Mesendoderm (in vitro differentiated cells): Measurements from ENCODE around the gene TBC1D14.
A peak's percentile ranks its signal among the peaks of the same experiment; 100 is the strongest.

Experiments used
- DNase-seq: peaks from one replicate; pipeline ENCODE4 v3.0.0; 2013
- H2AK5ac ChIP-seq: 2 replicates; pipeline ENCODE4 v1.6.1; 2013; ENCODE audit warnings: low read length, inconsistent platforms
- H2BK120ac ChIP-seq: 2 replicates; pipeline ENCODE4 v1.6.1; 2013; ENCODE audit warnings: low read depth, mild to moderate bottlenecking, low read length, moderate library complexity, mixed read lengths
- H2BK15ac ChIP-seq: replicated peaks from 2 replicates; pipeline ENCODE4 v1.6.1; 2013; ENCODE audit warnings: low read depth, mild to moderate bottlenecking, moderate library complexity
- H2BK5ac ChIP-seq: 2 replicates; pipeline ENCODE4 v1.6.1; 2013; ENCODE audit warnings: low read length, inconsistent platforms
- H3K18ac ChIP-seq: 2 replicates; pipeline ENCODE4 v1.6.1; 2013; ENCODE audit warnings: mild to moderate bottlenecking, low read length, mixed read lengths
- H3K23ac ChIP-seq: one replicate; pipeline ENCODE4 v1.6.1; 2013; ENCODE audit warnings: low read length
- H3K27ac ChIP-seq: 2 replicates; pipeline ENCODE4 v1.5.1; 2013; ENCODE audit warnings: low read depth, mild to moderate bottlenecking, inconsistent platforms, low read length, moderate library complexity
- H3K27me3 ChIP-seq: 2 replicates; pipeline ENCODE4 v1.6.1; 2013; ENCODE audit warnings: low read length, control low read depth, mild to moderate bottlenecking, inconsistent platforms; ENCODE audit not compliant: insufficient read depth, poor library complexity
- H3K36me3 ChIP-seq: 2 replicates; pipeline ENCODE4 v1.6.1; 2013; ENCODE audit warnings: low read length, inconsistent platforms; ENCODE audit not compliant: control insufficient read depth, insufficient read depth
- H3K4ac ChIP-seq: one replicate; pipeline ENCODE4 v1.6.1; 2013; ENCODE audit warnings: low read depth, mild to moderate bottlenecking, low read length, moderate library complexity
- H3K4me1 ChIP-seq: 2 replicates; pipeline ENCODE4 v1.6.1; 2013; ENCODE audit warnings: low read depth, low read length, inconsistent platforms; ENCODE audit not compliant: control insufficient read depth
- H3K4me2 ChIP-seq: 2 replicates; pipeline ENCODE4 v1.6.1; 2013; ENCODE audit warnings: low read length
- H3K4me3 ChIP-seq: 2 replicates; pipeline ENCODE4 v1.5.1; 2013; ENCODE audit warnings: mild to moderate bottlenecking, low read length
- H3K56ac ChIP-seq: one replicate; pipeline ENCODE4 v1.6.1; 2013; ENCODE audit warnings: low read length
- H3K79me1 ChIP-seq: 2 replicates; pipeline ENCODE4 v1.6.1; 2013; ENCODE audit warnings: low read length, inconsistent platforms
- H3K79me2 ChIP-seq: 2 replicates; pipeline ENCODE4 v1.6.1; 2013; ENCODE audit warnings: mild to moderate bottlenecking, low read length; ENCODE audit not compliant: control insufficient read depth, insufficient read depth
- H3K9ac ChIP-seq: 2 replicates; pipeline ENCODE4 v1.6.1; 2013; ENCODE audit warnings: low read length, inconsistent platforms
- H4K5ac ChIP-seq: one replicate; pipeline ENCODE4 v1.6.1; 2013; ENCODE audit warnings: low read length
- H4K8ac ChIP-seq: one replicate; pipeline ENCODE4 v1.6.1; 2013; ENCODE audit warnings: low read depth, mild to moderate bottlenecking, control low read depth, low read length, moderate library complexity
- WGBS: extraction: QIAGEN DNeasy Blood & Tissue Kit; methylation state at CpG from one replicate; pipeline ENCODE4 v1.1.7; 2013; ENCODE audit warnings: low lambda C conversion rate, missing lambda C conversion rate; ENCODE audit not compliant: insufficient coverage; ENCODE audit errors: extremely low coverage; 5-methylcytosine and 5-hydroxymethylcytosine counted together

TBC1D14 gene

GRCh38 chr4:6881908-6882307 is 27.7 kb upstream of the TBC1D14 start:
- Histone ChIP-seq H3K4me2 (no peak overlapping the region), H3K4me1 (peaks cover 1% of the 10 kb centered on the region), H4K8ac (no peak overlapping the region), H4K5ac (no peak overlapping the region), H3K4ac (no peak overlapping the region), H2AK5ac (no peak overlapping the region), H2BK5ac (no peak overlapping the region), H3K4me3 (no peak overlapping the region), H3K18ac (no peak overlapping the region), H3K36me3 (peaks cover 3% of the 10 kb centered on the region), H2BK120ac (no peak overlapping the region), H3K27me3 (no peaks in the 10 kb centered on the region), H3K23ac (no peak overlapping the region), H3K9ac (no peak overlapping the region), H2BK15ac (no peak overlapping the region), H3K27ac (no peak overlapping the region), H3K79me2 (no peaks in the 10 kb centered on the region), H3K79me1 (no peaks in the 10 kb centered on the region), H3K56ac (no peak overlapping the region)
- WGBS, result no CpG with 5 or more reads among the region's 16 CpGs
- DNase-seq, result no peak

- H3K79me2 ChIP-seq, result no peaks in the 10 kb centered on the region
- H3K4me3 ChIP-seq, result no peak overlapping the region
- H3K79me1 ChIP-seq, result no peaks in the 10 kb centered on the region
- no peak overlapping the region for H3K23ac ChIP-seq
- H3K18ac ChIP-seq, result no peak overlapping the region
- peaks cover 1% of the 10 kb centered on the region for H3K4me1 ChIP-seq
- no peak overlapping the region for H2BK15ac ChIP-seq
- no peaks in the 10 kb centered on the region for H3K27me3 ChIP-seq
- peak; percentile 66 for DNase-seq
- no peak overlapping the region for H2BK5ac ChIP-seq
- H3K4ac ChIP-seq, result no peak overlapping the region
- no peak overlapping the region for H3K4me2 ChIP-seq
- no peak overlapping the region for H4K5ac ChIP-seq
- no peak overlapping the region for H3K56ac ChIP-seq
- no peak overlapping the region for H2AK5ac ChIP-seq
- WGBS, result no CpG with 5 or more reads among the region's 3 CpGs
- no peak overlapping the region for H2BK120ac ChIP-seq
- H3K27ac ChIP-seq, result no peak overlapping the region
- no peak overlapping the region for H3K9ac ChIP-seq
- H4K8ac ChIP-seq, result no peak overlapping the region
- H3K36me3 ChIP-seq, result peaks cover 3% of the 10 kb centered on the region
Observed at GRCh38 chr4:6884341-6884870, 25.2 kb upstream of the TBC1D14 start.

- no peak overlapping the region for H3K4ac ChIP-seq
- no peaks in the 10 kb centered on the region for H3K79me1 ChIP-seq
- H3K27ac ChIP-seq, result no peak overlapping the region
- H3K56ac ChIP-seq, result peak overlapping the region; percentile 67
- no peak overlapping the region for H2BK120ac ChIP-seq
- no peak overlapping the region for H4K8ac ChIP-seq
- no peak overlapping the region for H3K4me2 ChIP-seq
- H3K23ac ChIP-seq, result no peak overlapping the region
- H3K79me2 ChIP-seq, result no peaks in the 10 kb centered on the region
- no peak overlapping the region for H2BK15ac ChIP-seq
- H3K18ac ChIP-seq, result no peak overlapping the region
- H4K5ac ChIP-seq, result no peak overlapping the region
- no peak overlapping the region for H2AK5ac ChIP-seq
- H3K4me3 ChIP-seq, result no peak overlapping the region
- H3K27me3 ChIP-seq, result no peaks in the 10 kb centered on the region
- DNase-seq, result peak; percentile 52
- H3K4me1 ChIP-seq, result peaks cover 1% of the 10 kb centered on the region
- no peak overlapping the region for H2BK5ac ChIP-seq
- WGBS, result no CpG with 5 or more reads among the region's 15 CpGs
- H3K9ac ChIP-seq, result no peak overlapping the region
- peaks cover 3% of the 10 kb centered on the region for H3K36me3 ChIP-seq
Observed at GRCh38 chr4:6885953-6886557, 23.6 kb upstream of the TBC1D14 start.

- H2BK120ac ChIP-seq, result no peak overlapping the region
- no CpG with 5 or more reads among the region's 10 CpGs for WGBS
- DNase-seq, result no peak
Observed at GRCh38 chr4:6886886-6887285, 22.7 kb upstream of the TBC1D14 start.

GRCh38 chr4:6887591-6888371 is 21.8 kb upstream of the TBC1D14 start:
- H3K4me1 ChIP-seq, result peaks cover 1% of the 10 kb centered on the region
- H2BK15ac ChIP-seq, result no peak overlapping the region
- no peak overlapping the region for H3K4me3 ChIP-seq
- DNase-seq, result no peak
- H3K79me1 ChIP-seq, result no peaks in the 10 kb centered on the region
- no peak overlapping the region for H2BK5ac ChIP-seq
- no peak overlapping the region for H3K4me2 ChIP-seq
- H2BK120ac ChIP-seq, result no peak overlapping the region
- no peak overlapping the region for H3K23ac ChIP-seq
- no peak overlapping the region for H3K27ac ChIP-seq
- no CpG with 5 or more reads among the region's 21 CpGs for WGBS
- no peak overlapping the region for H3K18ac ChIP-seq
- no peak overlapping the region for H2AK5ac ChIP-seq
- H3K79me2 ChIP-seq, result no peaks in the 10 kb centered on the region
- H4K8ac ChIP-seq, result no peak overlapping the region
- no peaks in the 10 kb centered on the region for H3K27me3 ChIP-seq
- H4K5ac ChIP-seq, result no peak overlapping the region
- H3K36me3 ChIP-seq, result peaks cover under 1% of the 10 kb centered on the region
- no peak overlapping the region for H3K9ac ChIP-seq
- H3K56ac ChIP-seq, result no peak overlapping the region
- H3K4ac ChIP-seq, result no peak overlapping the region

More at GRCh38 chr4:6886886-6887285, 22.7 kb upstream of the TBC1D14 start:
- Histone ChIP-seq H3K56ac (no peak overlapping the region), H3K79me1 (no peaks in the 10 kb centered on the region), H3K4me2 (no peak overlapping the region), H3K4me3 (no peak overlapping the region), H3K18ac (no peak overlapping the region), H2AK5ac (no peak overlapping the region), H2BK5ac (no peak overlapping the region), H3K27ac (no peak overlapping the region), H4K5ac (no peak overlapping the region), H3K4me1 (peaks cover 1% of the 10 kb centered on the region), H2BK15ac (no peak overlapping the region), H3K27me3 (no peaks in the 10 kb centered on the region), H3K23ac (no peak overlapping the region), H3K9ac (no peak overlapping the region), H4K8ac (no peak overlapping the region), H3K79me2 (no peaks in the 10 kb centered on the region), H3K36me3 (peaks cover 1% of the 10 kb centered on the region), H3K4ac (no peak overlapping the region)
